OCI-LY7 (cell line): ENCODE data around the gene KLC3.
"Not testable (repeated sequence)": the region's sequence is repeated elsewhere in the genome, so short reads cannot be mapped to it uniquely, and the experiment has no call there.

Source experiments
- CTCF ChIP-seq: fragments of 200-600 bp; sonication (generic); conservative IDR thresholded peaks from 2 replicates; pipeline ENCODE4 v1.5.1; 2014; ENCODE audit warnings: mild to moderate bottlenecking, antibody characterized with exemption, low read length, moderate library complexity, mixed read lengths
- EZH2phosphoT487 ChIP-seq: fragments of 200-600 bp; sonication (generic); IDR thresholded peaks from 2 replicates; pipeline ENCODE4 v1.6.1; 2018; ENCODE audit warnings: low read depth, borderline replicate concordance, mild to moderate bottlenecking, mixed run types, antibody characterized with exemption, low read length, moderate library complexity, mixed read lengths

- not testable (repeated sequence) for TF ChIP-seq CTCF, EZH2phosphoT487
These were observed 28.3 kb upstream of the KLC3 start for GRCh38 chr19:45312285-45312684.
